Stimulated activated CD4-positive, alpha-beta T cell treated with anti-CD3 and anti-CD28 coated beads, Interleukin-4, amount 100 ng/mL, for 4 hours (primary cell): ENCODE measurements around the gene SLCO2A1.

ENCODE experiments used
- DNase-seq, 2 experiments: peaks; one replicate each; pipeline ENCODE4 v3.0.0-alpha.2; 2020

The SLCO2A1 gene

GRCh38 chr3:134060561-134061385 lies 31.0 kb upstream of the SLCO2A1 start:
- no peak for DNase-seq

- no peak for DNase-seq
Measured at GRCh38 chr3:134059671-134060560, 30.2 kb upstream of the SLCO2A1 start.

GRCh38 chr3:134059035-134059601 lies 29.4 kb upstream of the SLCO2A1 start:
- DNase-seq, result no peak

GRCh38 chr3:134057654-134058110 lies 28.0 kb upstream of the SLCO2A1 start:
- DNase-seq, result no peak

- DNase-seq, result no peak
Measured at GRCh38 chr3:134057006-134057653, 27.4 kb upstream of the SLCO2A1 start.

GRCh38 chr3:134056464-134056891 lies 26.8 kb upstream of the SLCO2A1 start:
- DNase-seq, result no peak

- no peak for DNase-seq
Measured at GRCh38 chr3:134055661-134056060, 25.9 kb upstream of the SLCO2A1 start.

- no peak for DNase-seq
Measured at GRCh38 chr3:134054881-134055280, 25.2 kb upstream of the SLCO2A1 start.

- DNase-seq, result no peak
Measured at GRCh38 chr3:134054231-134054630, 24.5 kb upstream of the SLCO2A1 start.

GRCh38 chr3:134052370-134052769 lies 22.6 kb upstream of the SLCO2A1 start:
- no peak for DNase-seq

GRCh38 chr3:134049676-134050075 lies 20.0 kb upstream of the SLCO2A1 start:
- DNase-seq, result no peak

GRCh38 chr3:134048278-134048996 lies 18.7 kb upstream of the SLCO2A1 start:
- no peak for DNase-seq

GRCh38 chr3:134044459-134044858 lies 14.7 kb upstream of the SLCO2A1 start:
- no peak for DNase-seq

- no peak for DNase-seq
Measured at GRCh38 chr3:134040066-134040465, 10.3 kb upstream of the SLCO2A1 start.

- DNase-seq, result no peak
Measured at GRCh38 chr3:134039161-134039862, 9.6 kb upstream of the SLCO2A1 start.

- DNase-seq, result no peak
Measured at GRCh38 chr3:134038716-134039115, 9.0 kb upstream of the SLCO2A1 start.

GRCh38 chr3:134038071-134038491 lies 8.4 kb upstream of the SLCO2A1 start:
- DNase-seq, result no peak

- DNase-seq, result no peak
Measured at GRCh38 chr3:134037168-134037567, 7.4 kb upstream of the SLCO2A1 start.

- DNase-seq, result no peak
Measured at GRCh38 chr3:134036291-134036690, 6.6 kb upstream of the SLCO2A1 start.

GRCh38 chr3:134035836-134036235 lies 6.1 kb upstream of the SLCO2A1 start:
- no peak for DNase-seq

- no peak for DNase-seq
Measured at GRCh38 chr3:134034005-134034785, 4.5 kb upstream of the SLCO2A1 start.
